ENCODE measurements around the gene ASPN.

The ASPN gene

DNA sequence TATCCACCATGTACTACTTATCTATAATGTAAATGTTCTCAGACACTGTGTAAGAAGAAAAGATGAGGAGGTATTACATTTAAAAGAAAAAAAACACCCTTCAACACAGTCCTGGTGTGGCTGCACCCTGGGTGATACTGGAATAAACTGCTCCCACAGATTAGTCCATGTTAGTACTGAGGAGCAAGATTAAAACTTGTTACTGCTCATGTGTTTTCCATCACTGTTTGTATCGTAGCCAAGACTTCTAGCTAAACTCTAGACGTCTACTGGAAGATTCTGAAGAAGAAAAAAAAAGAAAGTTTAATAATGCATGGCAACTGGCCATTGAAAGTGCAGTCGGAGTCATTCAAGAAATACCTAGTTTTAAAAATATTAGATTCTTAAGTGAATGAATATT is at the start of gene ASPN:
TSS of gene ASPN (minus strand) at position 178 of the 400 bp plus-strand sequence.
- no peak for DNase-seq (ENCODE audit: low read depth)

GRCh38 chr9:92530893-92531292 is 48.6 kb upstream of the ASPN start:
- no peak for DNase-seq (ENCODE audit: low read depth)

GRCh38 chr9:92529124-92529523 is 46.8 kb upstream of the ASPN start:
- DNase-seq (ENCODE audit: low read depth): no peak

- no peak for DNase-seq (ENCODE audit: low read depth)
Measured at GRCh38 chr9:92528522-92528849, 46.2 kb upstream of the ASPN start.

GRCh38 chr9:92527832-92528521 is 45.7 kb upstream of the ASPN start:
- no peak for DNase-seq (ENCODE audit: low read depth)

- no peak for DNase-seq (ENCODE audit: low read depth)
Measured at GRCh38 chr9:92527291-92527828, 45.1 kb upstream of the ASPN start.

- DNase-seq (ENCODE audit: low read depth): no peak
Measured at GRCh38 chr9:92525306-92525705, 43.0 kb upstream of the ASPN start.

DNA sequence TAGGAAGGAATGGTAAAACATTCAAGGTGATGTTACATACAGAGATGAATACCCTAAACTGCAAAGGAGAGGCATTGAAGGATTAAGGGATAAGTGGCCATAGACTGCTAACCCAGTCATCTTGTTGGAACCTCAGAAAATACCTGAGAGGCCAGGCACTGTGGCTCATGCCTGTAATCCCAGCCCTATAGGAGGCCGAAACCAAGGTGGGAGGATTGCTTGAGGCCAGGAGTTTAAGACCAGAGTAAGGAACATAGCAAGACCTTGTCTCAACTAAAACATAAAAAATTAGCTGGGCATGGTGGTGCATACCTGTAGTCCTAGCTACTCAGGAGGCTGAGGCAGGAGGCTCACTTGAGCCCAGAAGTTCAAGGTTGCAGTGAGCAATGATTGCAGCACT is 42.6 kb upstream of the ASPN start:
- no peak for DNase-seq (ENCODE audit: low read depth)

- DNase-seq (ENCODE audit: low read depth): no peak
Measured at GRCh38 chr9:92522983-92523970, 41.0 kb upstream of the ASPN start.

DNA sequence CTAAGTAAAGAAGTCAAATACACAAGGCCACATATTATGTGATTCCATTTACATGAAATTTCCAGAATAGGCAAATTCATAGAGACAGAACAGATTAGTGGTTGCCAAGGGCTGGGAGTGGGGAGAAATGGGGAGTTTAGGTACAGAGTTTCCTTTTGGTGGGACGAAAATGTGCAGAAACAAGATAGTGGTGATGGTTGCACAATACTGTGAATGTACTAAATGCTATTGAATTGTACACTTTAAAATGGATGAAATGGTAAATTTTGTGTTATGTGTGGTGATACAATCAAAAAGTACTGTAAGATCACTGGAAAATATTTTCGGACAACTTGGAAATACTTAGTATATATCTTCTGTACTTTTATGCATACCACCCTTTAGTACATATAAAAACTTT is 38.5 kb upstream of the ASPN start:
- DNase-seq (ENCODE audit: low read depth): no peak

DNA sequence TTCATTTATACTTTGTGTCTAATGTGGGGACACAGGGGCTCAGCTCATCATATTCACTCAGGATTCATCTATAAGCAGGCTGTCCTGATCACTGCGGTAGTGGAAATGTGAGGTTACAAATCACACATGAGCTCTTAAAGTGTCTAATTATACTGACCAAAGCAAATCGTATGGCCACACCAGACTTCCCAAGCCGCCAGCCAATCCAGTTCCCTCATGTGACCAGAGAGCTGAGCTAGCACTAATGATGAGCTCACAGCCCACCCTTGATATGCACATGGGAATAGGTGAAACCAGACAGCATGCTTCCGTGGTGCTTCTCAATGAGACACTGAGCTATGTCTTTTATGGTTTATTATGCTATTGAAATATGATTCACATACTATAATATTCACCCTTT is 35.9 kb upstream of the ASPN start:
- no peak for DNase-seq (ENCODE audit: low read depth)

DNA sequence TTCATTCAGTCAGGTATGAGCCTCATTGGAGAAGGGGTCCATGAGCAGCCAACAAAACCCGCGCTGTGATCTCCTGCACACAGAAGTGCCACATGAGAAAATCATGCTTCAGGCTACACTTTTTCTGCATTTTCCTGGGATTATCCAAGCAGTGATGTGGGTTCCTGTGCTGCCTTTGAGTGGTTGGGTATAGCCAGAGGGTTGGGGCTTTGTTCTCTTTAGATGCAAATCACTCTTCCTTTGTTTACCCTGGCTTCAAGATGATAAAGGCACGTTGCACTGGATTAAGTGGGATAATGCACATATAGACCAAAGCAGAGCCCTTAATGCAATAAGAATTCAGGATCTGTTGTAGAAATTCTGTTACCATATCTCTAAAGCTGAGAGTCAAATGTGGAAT is 34.7 kb upstream of the ASPN start:
- DNase-seq (ENCODE audit: low read depth): no peak

DNA sequence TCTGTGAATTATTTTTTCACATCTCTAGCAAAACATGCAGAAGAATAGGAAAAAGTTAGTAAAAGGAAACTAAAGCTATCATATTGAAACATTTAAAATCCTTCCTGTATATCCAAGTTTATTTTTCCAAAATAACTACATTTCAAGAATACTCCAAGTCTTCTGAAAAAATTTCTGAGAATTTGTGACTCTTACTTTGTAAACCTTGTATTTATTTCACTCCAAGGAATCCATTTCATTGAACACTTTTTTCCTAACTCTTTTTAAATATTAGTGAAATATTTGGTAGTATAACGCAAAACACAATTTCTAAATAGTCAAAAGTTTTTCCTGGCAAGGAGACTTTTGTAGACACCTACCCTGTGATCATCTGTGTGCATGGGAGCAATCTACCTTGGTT is 34.2 kb upstream of the ASPN start:
- no peak for DNase-seq (ENCODE audit: low read depth)

DNA sequence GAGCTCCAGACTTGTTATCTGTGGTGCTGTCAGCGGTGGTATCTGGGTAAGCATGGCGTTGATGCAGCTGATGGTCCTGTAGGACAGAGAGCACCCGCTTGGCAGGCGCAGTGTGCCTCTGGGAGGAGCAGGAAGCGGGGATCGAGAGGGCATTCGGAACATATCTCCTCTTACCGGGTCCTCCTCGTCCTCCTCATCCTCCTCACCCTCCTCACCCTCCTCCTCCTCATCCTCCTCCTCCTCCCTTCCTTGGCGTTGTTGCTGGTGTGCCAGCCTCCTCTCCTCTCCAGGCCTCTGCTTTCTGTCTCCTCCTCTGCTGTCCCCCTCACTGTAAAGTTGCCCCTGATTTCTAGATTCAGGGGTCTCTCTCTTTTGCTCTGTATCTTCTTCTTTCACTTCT is 32.3 kb upstream of the ASPN start:
- DNase-seq (ENCODE audit: low read depth): no peak

DNA sequence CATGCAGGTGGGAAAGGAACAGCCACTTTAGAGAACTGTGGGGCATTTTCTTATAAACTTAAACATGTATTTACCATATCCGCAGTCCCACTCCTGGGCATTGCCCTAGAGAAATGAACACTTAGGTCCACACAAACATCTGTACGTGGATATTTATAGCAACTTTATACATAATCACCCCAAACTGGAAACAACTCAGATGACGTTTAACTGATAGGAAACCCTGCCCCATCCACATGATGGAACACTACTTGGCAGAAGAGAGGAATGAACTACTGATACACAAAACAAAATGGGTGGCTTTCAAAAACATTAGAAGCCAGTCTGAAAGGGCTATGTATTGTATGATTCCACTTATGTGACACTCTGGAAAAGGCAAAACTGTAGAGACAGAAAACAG is 31.0 kb upstream of the ASPN start:
- DNase-seq (ENCODE audit: low read depth): no peak

GRCh38 chr9:92512622-92513021 is 30.3 kb upstream of the ASPN start:
- no peak for DNase-seq (ENCODE audit: low read depth)

DNA sequence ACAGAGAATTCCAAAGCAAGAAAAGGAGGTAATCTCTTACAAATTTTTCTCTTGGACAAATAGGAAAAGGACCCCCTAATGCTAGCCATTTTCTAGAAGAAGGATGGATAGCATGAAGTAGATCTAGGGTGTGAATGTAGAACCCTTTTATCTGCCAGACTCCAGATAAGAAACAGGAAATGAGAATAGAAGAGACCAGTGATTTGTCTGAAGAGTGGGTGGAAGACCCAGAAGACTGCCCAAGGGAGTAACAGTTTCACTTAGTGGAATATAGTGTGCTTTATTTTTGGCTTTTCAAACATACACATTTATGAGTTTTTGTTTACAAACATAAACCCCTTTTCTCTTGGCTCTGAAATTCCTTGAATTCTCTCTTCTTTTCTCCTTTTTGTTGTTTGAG is 28.4 kb upstream of the ASPN start:
- no peak for DNase-seq (ENCODE audit: low read depth)

DNA sequence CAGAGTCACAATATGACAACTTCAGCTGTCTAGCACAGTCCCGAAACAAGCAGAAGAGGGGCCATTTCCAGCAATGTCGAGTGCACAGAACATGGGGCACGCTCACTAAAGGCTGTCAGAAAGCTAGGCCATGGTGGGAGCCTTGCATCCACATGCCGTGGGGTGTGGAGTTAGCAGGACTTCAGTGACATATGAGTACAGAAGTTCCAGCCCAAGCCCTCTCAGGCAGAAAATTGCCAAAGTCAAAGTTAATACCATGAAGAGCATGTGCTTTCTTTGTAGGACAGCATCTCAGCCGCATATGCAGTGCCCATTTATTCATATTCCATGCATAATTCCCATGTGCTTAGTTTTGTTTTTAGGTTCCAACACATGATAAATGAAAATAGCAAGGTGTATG is 26.7 kb upstream of the ASPN start:
- DNase-seq (ENCODE audit: low read depth): no peak

DNA sequence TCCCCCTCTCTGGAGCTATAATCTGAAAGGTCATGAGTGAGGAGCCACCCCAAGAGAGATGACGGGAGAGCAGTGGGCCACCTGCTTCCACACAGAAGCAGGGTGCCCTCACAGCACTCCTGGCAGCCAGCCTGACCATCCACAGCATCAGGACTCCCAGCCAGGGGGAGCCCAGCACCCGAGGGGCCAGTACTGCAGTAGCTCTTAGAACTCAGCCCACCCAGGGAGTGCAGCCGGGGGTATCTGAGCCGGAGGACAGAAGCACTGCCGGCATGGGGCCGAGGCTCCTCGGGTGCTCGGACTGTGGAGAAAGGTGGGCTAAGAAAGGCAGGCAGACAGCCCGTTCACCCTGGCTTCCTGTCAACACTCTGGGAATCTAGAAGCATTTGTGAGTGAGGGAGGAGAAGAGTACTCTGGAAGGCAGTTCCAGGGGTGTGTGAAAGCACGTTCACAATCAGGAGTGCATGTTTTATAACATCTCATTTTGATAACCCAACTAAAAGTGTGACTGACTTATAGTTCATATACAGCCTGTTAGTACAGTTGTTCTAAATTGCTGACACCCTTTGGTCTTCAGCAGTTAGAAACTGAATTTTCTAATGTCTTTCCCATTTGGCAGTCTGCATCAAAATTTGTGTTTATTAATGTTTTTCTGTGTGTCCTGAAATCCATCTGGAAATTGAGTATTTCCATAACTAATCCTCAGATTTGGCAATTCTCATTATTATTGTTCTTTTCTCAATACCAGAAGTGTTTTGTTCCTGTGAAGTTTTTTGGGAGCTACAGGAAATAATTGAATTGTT is 25.9 kb upstream of the ASPN start:
- DNase-seq (ENCODE audit: low read depth): no peak

DNA sequence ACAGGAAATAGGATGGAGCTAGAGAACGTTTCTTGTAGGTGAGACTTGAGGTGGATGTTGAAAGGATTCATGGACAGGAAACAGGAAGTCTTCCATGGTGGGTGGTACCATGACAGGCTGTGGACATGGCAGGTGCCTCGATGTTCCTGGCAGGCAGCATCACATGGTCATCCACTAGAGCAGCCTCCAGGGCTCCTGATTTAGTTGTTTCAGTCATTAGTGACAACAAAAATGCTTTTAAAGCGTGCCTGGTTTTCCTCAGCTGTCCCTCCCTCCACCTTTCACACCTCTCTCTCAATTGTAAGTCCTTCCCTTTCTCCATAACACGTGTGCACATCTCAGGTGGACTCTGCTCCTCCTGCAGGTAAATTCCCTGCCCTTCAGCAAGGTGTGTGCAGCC is 25.2 kb upstream of the ASPN start:
- DNase-seq (ENCODE audit: low read depth): no peak

DNA sequence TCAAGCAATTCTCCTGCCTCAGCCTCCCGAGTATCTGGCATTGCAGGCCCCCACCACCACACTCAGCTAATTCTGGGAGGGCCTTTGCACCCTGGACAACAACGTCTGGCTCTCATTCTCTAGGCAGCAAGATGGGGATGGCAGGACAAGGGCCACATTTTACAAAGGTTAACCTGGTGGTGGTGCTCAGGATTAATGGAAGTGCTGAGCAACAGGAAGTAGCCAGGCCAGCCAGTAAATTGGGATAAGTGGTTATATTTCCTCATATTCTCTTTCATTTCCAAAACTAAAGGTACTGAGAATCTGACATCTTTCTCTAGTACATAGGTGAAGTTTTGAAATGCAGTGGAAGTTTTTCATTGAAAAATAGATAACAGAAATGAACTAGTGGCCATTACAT is 24.7 kb upstream of the ASPN start:
- no peak for DNase-seq (ENCODE audit: low read depth)

DNA sequence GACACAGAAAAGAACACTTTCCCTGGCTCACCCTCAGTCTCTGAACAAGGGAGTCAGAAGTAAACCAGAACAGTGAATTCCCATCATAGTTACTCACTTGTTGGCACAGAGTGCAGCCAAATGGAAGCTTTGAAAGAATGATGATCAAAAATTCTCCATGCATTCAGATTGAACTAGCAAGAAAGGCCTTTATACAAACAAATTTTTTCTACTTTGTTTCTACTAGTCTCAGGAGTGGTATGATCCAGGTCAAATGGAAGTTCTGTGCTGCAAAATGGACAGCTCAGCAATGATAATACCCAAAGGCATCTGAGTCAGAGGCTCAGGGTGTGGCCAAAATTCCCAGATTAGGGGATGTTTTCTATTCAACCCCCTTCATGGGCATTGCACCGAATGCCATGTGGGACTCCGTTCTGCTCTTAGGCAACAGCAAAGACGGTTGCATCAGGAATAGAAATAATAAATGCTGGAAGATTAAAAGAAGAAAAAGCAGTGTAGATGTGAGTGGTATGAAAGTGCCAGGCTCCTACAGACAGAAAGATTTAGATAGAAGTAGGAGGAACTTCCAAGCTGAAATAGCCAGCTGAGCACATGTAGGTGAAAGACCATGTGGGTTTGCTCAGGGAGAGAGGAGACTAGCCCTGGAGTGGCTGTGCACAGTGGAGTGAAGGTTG is 24.0 kb upstream of the ASPN start:
- no peak for DNase-seq (ENCODE audit: low read depth)
